HFF-Myc (cell line): ENCODE measurements around the gene HTR6.

Experiments
- DNase-seq: peaks from one replicate; pipeline ENCODE4 v3.0.0-alpha.2; 2011; ENCODE audit warnings: low read depth; ENCODE audit errors: extremely low read depth
- H3K4me3 ChIP-seq: replicated peaks from 2 replicates; pipeline ENCODE4 v1.5.1; 2011; ENCODE audit warnings: low read depth, mild to moderate bottlenecking, control low read depth, low read length
- CTCF ChIP-seq: IDR thresholded peaks from 2 replicates; pipeline ENCODE4 v1.5.1; 2012; ENCODE audit warnings: mild to moderate bottlenecking, low read depth, low read length, control low read depth; ENCODE audit errors: missing control alignments

The HTR6 gene

GRCh38 chr1:19656780-19657466, 7.8 kb upstream of the HTR6 start:
- no peak for DNase-seq
- no peak overlapping the region for H3K4me3 ChIP-seq
- TF ChIP-seq CTCF: no peak

- no peak overlapping the region for H3K4me3 ChIP-seq
- no peak for DNase-seq
- no peak for TF ChIP-seq CTCF
Measured at GRCh38 chr1:19657511-19657910, 7.2 kb upstream of the HTR6 start.

- no peak overlapping the region for H3K4me3 ChIP-seq
- no peak for DNase-seq
- no peak for TF ChIP-seq CTCF
Measured at GRCh38 chr1:19658186-19658585, 6.5 kb upstream of the HTR6 start.

DNA sequence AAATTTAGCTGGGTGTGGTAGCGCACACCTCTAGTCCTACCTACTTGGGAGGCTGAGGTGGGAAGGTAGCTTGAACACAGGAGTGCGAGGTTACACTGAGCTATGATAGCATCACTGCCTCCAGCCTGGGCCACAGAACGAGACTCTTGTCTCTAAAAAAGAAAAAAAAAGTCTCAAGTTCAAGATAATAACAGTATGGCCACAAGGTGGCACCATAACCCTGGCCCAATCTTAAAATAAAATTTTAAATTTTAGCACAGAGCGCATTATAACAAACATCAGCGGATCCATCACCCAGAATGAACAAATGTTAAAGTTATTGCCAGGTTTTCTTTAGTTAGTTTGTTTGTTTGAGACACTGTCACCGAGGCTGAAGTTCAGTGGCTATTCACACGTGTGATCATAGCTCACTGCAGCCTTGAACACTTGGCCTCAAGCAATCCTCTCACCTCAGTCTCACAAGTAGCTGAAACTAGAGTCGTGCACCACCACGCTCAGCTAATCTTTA, 2.9 kb upstream of the HTR6 start:
- H3K4me3 ChIP-seq: no peak overlapping the region
- peak; percentile 60 for TF ChIP-seq CTCF
- DNase-seq: no peak

- DNase-seq: no peak
- no peak overlapping the region for H3K4me3 ChIP-seq
- TF ChIP-seq CTCF: no peak
Measured at GRCh38 chr1:19662313-19662712, 2.4 kb upstream of the HTR6 start.

- no peak for TF ChIP-seq CTCF
- H3K4me3 ChIP-seq: no peak overlapping the region
- no peak for DNase-seq
Measured at GRCh38 chr1:19665186-19665495, 466 bp downstream of the HTR6 start.
